DMS114 treated with DMSO at 0.1 percent for 48 hours (cell line): ENCODE measurements around the gene TSHZ2.

ENCODE experiments used
- DNase-seq: peaks from one replicate; lab custom pipeline; 2025; ENCODE audit not compliant: unreplicated experiment; lab: John Stamatoyannopoulos, UW

Gene TSHZ2

DNA sequence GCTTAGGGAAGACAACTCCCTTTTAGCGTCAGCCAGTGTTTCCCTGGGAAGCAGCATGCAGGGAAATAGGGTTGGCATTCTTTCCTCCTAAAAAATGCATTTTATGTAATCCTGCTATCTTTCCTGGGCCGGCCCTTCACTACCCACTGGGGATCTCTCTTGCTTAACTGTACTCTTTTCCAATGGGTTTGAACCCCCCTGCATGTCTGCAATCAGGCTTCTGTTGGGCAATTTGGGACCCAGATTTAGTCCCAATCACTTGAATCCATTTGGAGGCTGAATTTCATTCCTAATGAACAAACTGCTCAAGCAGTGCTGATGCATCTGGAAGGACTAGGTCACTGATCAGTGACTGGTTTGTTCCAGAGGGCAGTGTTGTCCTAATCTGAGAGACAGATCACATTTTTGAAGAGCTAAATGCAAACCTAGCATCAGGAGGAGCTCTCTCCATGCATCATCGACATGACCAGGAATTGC, 152.0 kb downstream of the TSHZ2 start:
- DNase-seq: no peak

DNA sequence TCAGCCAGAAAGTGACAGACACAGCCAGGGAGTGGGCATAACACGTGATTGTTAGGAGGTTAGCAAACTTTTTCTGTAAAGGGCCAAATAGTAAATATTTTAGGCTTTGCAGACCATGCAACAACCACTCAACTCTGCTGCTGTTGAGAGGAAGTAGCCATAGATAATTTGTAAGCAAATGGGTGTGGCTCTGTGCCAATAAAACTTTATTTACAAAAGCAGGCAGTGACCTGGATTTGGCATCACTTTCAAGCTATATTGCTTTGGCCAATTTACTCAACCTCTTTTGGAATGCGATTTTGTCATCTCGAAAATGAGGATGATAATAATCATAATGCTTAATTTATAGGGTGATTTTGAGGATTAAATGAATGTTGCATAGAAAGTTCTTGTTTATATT, 152.6 kb downstream of the TSHZ2 start:
- DNase-seq: no peak

DNA sequence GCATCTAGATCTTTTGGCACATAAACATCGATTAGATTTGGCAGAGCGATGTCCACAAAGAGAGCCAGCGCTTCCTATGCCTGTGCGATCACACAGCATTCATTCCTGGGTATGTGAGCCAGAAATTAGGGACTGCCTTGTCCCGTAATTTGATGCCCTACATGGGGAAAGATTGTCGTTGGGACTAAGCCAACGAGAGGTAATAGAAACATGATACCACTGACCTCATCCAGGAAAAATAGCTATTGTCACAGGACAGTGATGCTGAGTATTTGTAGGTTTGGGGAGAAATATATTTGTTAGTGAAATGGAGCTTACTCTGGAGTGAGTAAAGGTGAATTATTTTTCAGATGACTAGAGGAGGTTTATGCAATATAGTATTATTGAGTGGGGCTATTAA, 154.0 kb downstream of the TSHZ2 start:
- DNase-seq: no peak

DNA sequence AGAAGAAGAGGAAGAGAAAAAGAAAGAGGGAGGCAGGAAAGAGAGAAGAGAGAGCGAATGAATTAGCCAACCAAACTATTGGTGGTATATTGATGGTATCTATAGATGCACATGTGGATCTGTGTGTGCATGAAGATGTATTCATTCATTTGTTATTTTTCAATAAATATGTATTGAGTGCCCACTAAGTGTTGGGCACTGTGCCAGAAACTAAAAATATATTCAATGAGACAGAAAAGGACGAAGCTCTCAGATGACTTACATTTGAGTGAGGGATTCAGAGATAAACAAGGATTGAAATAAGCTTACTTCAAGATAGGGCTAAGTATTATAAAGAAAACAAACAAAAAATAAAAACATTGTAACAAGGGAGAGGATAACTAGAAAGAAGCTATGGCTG, 154.9 kb downstream of the TSHZ2 start:
- no peak for DNase-seq

DNA sequence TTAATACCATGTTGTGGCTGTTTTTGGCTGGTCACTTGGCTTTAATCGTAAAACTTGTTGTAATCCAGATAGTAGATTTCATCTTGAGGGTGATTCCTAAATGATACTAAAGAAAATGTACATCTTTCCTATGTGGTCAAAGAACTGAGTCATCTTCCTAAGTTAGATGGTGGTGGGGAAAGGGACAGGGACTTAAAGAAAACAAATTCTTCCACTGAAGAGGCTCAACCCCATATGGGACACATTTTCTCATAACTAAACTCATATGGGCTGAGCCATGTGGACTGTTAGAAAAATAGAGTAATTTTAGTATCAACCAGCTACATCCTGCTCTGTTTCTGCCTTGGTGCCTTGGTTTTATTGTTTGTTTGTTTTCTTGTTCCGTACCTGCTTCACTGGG, 155.8 kb downstream of the TSHZ2 start:
- no peak for DNase-seq

DNA sequence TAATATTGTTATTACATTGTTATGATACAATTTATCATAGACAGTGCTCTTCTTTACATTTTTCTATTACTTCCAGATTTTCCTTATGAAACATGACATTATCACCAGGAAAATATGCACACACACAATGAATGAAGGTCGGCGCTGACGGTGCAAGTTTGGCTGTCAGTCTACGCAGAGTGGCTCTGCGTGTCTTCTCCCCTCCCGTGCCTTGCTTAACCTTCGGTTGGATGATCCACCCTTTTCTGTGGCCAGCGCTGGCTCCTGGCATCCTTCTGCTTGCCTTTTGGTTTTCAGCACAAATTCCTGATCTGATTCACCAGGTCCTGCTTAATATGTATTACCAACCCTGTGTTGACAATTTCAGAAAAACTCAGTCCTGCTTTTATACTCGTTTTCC, 157.4 kb downstream of the TSHZ2 start:
- DNase-seq: no peak

DNA sequence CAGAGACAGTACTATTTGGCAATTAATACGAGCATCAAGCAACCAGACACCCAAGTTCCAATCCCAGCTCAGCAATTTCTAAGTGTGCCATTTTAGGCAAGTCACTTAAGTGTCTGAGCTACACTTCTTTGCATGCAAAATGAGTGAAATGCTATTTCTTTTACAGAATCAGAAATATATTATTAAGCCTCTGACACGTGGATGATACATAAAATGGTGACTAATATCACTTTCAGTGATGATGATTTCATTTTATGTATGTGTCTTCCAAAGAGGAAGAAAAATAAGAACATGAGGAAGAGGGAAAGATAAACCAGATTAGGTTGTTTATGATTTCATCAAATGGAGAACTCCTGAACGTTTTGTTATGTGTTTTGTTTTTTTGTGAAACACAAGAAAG, 158.6 kb downstream of the TSHZ2 start:
- DNase-seq: no peak

DNA sequence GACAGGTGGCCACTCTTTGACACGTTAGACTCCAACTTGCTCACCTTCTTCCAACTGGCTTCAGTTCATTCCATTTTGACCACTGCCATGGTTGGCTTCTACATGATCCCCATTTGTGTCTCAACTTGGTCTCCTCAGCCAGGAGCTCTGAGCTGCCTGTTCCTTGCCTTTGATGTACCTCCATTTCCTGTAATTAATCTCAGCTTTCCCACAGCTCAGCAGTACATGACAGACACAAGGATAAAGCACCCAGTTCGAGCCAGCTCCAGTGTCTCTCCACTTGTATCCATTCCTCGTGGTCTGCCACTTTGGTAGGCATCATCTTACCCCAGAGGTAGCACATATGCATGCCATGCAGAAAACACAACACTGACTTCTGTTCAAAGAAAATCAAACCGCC, 161.0 kb downstream of the TSHZ2 start:
- DNase-seq: no peak

DNA sequence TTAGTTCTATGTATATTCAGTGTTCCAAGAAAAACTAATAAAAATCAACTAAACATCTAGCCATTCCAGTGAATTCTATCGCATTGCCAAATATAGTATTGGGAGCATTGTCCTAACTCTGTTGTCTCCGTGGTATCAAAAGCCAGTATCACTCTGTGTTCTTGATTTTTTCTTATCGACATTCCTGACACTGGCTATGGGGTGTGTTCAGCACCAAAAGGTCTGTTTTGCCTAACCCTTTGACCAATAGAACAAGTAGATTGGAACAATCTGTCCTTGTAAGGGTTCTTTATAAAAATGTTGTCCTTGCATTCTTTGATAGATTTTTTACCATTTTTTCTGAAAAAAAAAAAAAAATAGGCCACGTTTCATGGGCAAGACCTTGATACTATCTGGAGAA, 161.5 kb downstream of the TSHZ2 start:
- DNase-seq: no peak

DNA sequence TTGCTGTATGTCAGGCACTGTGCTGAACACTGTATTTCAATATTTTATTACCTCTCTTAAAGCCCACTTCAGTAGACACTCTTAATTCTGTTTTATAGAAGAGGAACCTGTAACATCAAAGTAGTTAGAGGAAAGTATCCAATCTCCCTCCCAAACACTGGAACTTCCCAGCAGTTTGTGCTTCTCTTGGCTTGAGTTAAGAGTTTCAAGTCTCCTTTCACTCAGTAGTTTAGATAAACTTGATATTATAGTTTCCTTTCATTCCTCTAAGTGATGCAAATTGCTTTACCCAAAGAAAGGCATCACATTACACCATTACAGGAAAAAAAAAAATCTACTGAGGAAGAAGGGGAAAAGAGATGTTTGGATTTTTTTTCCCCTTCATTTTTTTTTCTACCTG, 164.3 kb downstream of the TSHZ2 start:
- DNase-seq: no peak

DNA sequence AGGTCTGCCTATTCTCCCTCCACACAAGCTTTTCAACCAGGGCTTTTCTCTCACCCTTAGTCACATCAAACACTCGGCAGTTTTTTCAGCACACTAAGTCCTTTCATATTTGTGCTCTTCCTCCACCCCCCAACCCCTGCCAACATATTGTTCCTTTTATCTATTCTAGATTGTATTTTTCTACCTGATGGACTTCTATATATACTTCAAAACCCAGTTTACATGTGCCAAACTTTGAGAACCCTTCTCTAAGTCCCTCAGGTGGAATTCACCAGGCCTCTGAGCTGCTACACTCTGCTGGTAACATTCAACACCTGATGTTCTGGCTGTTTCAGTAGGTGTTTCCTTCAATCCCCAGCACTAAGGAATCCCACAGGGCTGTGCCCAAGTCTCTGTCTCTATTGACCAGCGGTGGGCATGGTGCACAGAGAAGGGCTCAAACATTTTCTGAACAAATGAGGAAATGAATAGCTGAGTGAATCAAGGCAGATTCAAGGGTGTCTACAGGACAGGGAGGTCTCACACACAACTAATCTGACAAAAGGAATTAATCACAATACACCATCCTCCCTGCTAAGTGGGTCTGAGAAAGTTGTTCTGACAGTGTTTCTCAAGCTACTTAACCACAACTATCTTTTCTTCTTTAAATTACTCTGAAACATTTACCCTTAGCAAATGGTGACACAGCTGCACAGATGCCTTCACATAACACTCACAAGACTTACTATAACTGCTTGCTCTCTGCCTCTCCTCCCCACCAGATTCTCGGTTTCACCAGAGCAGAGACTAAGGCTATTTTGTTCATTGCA, 166.5 kb downstream of the TSHZ2 start:
- DNase-seq: no peak

DNA sequence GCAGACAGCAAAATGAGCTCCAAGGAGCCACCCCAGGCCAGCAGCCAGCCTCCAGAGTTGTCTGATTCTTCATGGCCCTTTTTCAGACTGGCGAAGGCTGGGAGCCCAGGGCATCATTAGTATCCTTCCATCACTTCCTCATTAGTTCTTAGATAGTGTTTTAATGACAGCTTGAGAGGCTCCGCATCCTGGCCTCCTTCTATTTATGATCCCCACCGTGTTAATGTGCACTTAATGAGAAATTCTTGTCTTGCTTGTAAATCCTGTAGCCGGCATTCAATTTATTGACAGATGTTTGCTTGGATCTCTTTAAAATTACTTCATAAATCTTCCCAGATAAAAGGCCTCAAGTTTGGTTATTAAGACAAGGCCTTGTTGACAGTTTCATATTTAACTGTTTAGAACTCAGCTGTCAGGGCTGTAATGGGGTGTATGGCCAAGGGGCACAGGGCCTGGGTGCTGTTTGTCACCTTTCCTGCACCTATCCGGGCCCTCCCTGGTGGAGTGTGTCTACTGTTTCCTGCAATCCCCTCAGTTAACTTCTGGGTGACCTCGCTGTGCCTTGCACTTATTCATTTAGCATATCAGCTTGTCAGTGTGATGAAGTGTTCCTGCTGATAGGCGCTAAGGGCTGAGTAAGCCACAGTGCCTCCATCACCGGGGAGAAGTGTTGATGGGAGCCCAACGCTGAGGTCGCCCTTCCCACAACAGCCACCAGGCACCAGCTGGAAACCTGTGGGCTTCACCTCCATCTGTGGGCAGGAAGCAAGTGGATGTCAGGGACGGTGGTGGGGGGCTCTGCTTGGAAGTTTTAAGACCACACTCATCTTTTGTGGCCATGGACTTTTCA, 169.3 kb downstream of the TSHZ2 start:
- DNase-seq: no peak

DNA sequence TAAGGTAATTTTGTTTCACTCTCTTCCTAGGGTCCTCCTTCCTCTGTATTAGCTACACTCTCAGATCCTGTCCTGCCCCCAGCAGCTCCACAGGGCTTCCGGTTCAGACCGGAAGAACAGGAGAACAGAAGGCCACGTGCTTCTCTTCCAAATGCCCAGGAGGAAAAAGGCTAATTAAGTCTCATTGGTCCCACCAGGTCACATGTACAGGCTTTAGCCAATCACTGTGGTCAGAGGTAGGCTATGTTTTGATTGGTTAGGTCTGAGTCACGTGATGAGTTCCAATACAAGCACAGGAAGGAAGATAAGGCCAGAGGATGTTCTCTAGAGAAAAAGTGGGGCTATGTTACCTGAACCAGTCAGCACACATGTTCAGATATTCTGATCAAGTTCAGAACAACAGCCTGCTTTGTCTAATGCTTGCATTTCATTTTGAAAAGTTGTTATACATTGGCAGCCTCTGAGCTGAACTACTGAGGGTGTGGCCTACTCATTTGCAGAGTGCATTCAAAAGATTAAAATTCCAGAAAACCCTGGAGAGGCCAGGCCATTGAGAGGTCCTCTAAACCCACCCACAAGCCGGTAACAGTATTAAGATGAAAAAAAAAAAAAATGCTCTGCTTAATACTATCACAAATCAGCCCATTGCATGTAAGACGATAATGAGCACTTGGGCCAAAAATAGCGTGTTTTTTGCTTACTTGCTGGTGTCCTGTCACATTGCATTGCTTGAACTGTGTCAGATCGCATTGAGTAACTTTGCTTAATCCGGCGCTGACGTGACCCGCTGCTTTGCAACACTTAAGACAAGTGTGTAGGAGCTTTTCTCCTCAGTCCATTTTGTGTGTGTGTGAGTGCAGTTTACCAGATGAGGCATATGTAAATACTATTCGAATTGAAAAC, 170.3 kb downstream of the TSHZ2 start:
- DNase-seq: no peak

DNA sequence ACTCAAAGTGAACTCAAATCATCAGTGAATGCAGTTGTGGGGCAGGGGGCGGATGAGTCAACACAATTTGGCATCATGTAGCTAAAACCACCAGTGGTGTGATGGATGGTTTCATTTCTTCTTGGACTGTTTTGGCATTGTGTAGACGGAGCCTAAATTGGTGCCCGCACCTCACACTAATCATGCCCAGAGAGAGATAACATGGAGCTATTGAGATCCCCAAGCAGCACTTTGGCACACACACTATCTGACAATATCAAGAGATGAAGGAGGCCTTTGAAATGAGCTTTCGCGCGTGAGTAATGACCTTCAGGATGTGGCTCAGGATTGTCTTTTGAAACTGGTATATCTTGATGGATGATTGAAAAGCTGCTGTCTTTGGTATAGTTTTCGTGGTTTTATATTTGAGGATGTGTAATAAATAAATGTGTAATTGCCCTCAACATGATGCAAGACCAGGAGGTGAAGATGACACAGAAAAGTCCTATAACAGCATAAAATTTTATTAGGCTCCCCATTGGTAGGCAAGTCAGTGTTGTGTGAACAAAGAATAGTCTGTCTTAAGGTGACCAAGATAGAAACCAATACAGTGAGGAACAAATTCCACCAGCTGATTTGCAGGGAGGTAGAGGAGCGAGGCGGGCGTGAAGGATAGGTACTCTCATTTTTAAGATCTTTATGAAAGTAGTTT, 174.2 kb downstream of the TSHZ2 start:
- DNase-seq: no peak

DNA sequence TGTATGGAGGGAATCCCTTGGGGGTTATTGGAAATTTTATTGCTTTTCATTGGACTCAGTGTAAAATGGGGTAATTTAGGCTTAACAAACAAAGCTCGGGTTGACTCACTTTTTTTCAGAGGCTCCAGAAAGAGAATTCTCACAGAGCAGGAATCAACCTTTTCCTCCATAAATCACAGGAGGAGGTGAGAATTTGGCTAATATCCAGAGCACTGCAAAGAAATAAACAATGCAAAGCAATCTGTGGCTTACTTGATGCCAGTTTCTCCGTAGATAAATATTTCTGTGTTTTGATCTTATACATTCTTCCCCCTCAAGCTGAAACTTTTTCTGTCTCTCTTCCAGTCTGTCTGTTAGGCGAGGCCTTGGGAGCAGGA, 176.6 kb downstream of the TSHZ2 start:
- DNase-seq: no peak

DNA sequence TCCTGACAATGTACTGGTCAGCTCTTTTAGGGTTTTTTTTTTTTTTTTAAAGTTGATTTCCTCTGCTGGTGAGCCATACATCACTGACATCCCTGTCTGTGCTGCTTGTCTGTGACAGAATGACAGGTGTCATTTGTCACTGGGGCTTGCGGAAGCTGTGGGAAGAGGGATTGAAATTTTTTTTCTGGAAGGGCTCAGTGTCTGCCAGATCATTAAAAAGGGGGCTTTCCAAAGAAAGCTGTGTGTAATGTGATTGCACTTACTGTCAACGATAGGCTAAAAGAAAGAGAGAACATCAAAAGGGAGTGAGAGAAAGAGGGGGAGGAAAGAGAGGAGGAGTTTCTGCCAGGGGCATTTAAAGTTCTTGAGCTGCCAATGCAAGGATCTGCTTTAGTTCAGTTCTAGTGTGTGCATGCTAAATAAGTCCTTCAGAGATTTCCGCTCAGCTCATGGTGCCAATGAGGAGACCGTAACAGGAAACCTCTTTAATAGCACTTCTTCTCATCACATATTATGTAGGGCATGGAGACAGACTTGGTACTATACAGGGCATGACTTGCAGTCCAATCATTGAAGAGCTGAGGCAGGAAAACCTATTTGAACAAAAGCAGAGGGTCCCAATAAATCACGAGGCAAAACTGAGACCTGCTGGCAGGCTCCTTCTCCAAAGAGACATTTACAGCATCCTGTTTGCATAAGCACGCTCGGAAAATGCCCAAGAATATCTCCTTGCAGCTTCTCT, 177.2 kb downstream of the TSHZ2 start:
- no peak for DNase-seq

DNA sequence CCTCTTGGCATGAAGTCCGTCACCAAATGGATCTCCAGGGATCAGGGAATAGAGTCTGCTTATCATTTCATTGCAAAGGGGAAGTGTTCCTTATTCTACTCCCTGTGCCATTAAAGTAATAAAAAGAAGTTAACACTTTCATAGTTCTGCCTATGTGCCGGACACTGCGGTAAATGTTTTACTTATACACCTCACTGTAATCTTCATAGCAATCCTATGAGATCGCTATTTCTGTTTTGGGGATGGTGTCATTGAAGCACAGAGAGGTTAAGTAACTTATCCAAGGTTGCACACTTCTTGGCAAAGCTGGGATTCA, 177.7 kb downstream of the TSHZ2 start:
- DNase-seq: no peak

DNA sequence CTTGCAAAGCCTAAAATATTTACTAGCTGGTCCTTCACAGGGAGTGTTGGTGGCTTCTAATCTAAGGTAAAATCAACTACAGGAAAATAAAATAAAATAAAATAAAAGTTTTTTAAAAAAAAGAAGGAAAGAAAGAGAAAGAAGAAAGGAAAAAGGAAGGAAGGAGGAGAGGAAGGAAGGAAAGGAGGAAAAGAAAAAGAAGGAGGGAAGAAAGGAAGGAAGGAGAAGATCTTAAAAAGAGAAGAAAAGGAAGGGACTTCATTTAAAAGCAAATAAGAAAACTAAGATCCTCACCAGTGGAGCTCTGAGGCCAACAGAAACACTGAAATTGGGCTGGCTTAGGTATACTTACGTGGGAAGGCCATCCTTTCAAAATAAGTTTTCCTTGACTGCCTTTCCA, 178.4 kb downstream of the TSHZ2 start:
- no peak for DNase-seq

DNA sequence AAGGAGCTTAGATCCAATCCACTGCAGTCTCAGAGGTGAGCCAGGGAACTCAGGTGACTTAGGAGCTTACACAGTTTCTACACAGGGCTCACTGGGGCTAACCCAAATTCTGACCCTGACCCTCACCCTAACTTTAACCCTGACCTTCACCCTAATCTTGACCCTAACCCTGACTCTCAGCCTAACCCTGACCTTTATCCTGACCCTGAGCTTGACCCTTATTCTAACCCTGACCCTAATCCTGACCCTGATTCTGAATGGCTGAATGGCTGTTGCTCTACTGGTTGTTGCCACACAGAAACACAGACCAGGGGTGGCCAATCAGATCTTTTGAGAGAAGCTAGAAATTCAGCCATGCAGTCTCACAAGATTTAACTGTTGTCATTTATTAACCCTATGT, 180.1 kb downstream of the TSHZ2 start:
- no peak for DNase-seq

DNA sequence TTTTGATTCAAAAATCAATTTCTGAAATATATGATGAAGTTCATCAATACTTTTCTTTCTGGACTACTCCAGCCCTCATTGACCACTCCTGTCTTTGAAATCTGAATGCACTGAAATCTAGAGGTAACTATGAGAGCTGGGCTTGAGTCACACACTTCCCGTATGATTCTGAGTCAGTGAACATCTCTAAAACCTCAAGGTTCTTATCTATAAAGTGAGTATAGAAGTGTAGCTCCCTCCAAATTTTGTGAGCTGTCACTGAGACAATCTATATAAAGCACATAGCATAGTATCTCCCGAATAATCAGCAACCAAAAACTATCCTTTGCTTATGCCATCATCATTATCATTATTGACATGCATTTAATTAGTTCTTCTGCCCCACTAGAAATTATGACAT, 182.4 kb downstream of the TSHZ2 start:
- no peak for DNase-seq
